ENCODE data around the gene TOP3B.
"Not testable (repeated sequence)": the region's sequence is repeated elsewhere in the genome, so short reads cannot be mapped to it uniquely, and the experiment has no call there.

TOP3B gene

GRCh38 chr22:21920341-21921183 is 62.0 kb downstream of the TOP3B start:
- no peak for DNase-seq

GRCh38 chr22:21919526-21920307 is 62.9 kb downstream of the TOP3B start:
- DNase-seq: no peak

- no peak for DNase-seq
Measured at GRCh38 chr22:21918466-21919185, 64.0 kb downstream of the TOP3B start.

- DNase-seq: no peak
Measured at GRCh38 chr22:21917959-21918261, 64.7 kb downstream of the TOP3B start.

- DNase-seq: no peak
Measured at GRCh38 chr22:21917181-21917958, 65.2 kb downstream of the TOP3B start.

- DNase-seq: no peak
Measured at GRCh38 chr22:21916309-21916918, 66.2 kb downstream of the TOP3B start.

- DNase-seq: no peak
Measured at GRCh38 chr22:21915624-21916308, 66.8 kb downstream of the TOP3B start.

- DNase-seq: not testable (repeated sequence)
Measured at GRCh38 chr22:21914033-21914642, 68.4 kb downstream of the TOP3B start.

GRCh38 chr22:21910367-21910766 is 72.2 kb downstream of the TOP3B start:
- DNase-seq: not testable (repeated sequence)

GRCh38 chr22:21909871-21910270 is 72.7 kb downstream of the TOP3B start:
- DNase-seq: no peak

GRCh38 chr22:21907638-21908522 is 74.7 kb downstream of the TOP3B start:
- no peak for DNase-seq

All from activated CD4-positive, alpha-beta T cell treated with anti-CD3 and anti-CD28 coated beads for 48 hours (primary cell).